ENCODE data around the gene GUCY1A2.
A peak's percentile ranks its signal among the peaks of the same experiment; 100 is the strongest.

GUCY1A2 gene

DNA sequence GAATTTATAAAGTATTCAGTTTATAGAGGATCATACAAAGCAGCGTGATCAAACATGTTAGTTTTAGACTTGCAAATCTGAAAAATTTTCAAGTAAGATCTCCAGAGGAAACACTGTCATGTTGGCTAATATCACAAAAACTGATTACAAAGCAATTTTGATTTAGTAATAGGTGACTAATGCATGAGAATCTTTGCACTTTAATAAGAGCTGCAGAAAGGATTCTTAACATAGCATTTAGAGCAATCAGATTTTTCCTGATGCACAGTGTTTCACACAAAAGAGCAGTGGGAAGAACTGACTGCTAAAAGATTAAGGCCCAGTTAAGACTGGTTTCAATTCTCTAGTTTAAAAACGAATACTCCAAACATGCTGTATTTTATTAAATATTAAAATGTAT lies 321.2 kb downstream of the GUCY1A2 start:
- peak; percentile 30 for DNase-seq (ENCODE audit: low read depth)
- no peak overlapping the region for H3K4me3 ChIP-seq (ENCODE audit: low read depth, low read length)

DNA sequence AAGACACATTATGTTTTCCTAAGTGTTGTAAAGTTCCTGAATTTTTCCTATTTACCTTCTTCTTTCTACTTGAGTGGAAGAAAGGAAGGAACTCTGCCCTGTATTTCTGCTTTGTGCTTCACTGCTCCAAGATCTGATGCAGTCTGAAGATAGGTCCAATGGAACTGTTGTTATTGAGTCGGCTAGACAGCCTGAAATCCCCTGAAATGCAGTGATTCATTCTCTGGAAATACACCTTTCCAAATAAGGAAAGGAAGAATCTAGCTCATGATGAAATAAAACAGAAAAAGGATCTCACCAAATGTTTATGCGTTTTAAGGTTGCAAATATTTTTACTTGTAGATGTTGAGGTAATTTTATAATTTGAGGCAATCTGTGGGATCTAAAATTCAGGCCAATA lies 322.8 kb downstream of the GUCY1A2 start:
- H3K4me3 ChIP-seq (ENCODE audit: low read depth, low read length), result no peak overlapping the region
- peak; percentile 50 for DNase-seq (ENCODE audit: low read depth)

DNA sequence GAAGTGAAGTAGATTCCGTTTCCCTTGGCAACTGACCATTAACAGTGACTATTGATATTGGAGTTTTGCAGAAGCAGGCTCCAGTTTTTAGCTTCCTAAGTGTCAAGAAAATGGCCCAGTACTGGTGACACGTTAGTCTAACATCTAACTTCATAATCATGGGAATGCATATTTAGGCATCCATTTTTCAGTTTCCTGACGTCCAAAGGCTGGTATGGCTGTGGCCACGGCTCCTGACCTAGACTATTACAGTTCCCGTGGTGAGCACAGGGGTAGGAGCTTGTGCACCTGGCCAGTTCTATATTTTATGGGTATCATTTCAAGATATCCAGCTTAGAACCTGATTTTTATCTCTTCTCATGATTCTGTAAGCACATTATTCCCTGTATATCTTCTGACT lies 323.8 kb downstream of the GUCY1A2 start:
- no peak overlapping the region for H3K4me3 ChIP-seq (ENCODE audit: low read depth, low read length)
- DNase-seq (ENCODE audit: low read depth), result no peak

DNA sequence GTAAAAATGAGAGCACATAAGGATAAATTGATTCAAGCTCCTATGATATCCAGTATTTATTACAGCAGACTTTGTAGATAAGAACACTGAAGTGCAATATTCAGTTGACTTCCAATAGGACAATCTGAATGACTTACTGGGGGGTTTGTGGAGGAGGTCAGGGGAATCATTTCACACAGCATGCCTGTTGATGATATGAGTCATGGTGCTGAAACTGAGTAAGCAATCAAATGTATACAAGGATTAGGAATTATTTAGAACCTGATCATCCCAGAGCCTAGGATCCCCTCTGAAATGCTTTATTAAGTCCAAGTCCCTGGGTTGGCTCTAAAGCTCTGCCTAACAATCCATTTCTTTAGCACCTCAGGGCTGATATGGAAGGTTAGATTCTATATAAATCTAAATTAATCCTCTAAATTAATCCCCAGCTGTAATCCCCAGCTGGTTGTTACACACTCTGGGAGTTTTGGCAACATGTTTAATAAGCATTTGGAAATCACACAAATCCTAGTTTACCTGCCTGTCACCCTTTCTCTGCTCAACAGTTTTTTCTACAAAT lies 326.4 kb downstream of the GUCY1A2 start:
- H3K4me3 ChIP-seq (ENCODE audit: low read depth, low read length), result no peak overlapping the region
- DNase-seq (ENCODE audit: low read depth), result peak; percentile 13

DNA sequence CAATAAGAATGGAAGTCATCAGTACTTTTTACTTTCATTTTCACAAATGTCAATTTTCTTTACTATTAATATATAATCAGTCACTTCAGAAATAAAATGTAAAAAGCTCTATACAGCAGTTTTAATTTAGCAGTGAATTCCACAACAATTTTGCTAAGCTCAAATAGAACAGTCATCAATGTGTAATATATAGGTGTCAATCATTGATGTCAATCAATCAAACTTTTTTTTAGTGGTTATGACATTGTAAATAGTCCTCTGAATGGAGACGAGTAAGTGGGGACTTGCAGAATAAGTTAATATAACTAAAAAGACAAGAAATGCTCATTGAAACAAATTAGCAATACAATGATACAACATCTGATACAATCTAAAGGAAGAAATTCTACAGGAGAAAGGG lies 327.4 kb downstream of the GUCY1A2 start:
- no peak overlapping the region for H3K4me3 ChIP-seq (ENCODE audit: low read depth, low read length)
- DNase-seq (ENCODE audit: low read depth), result no peak

DNA sequence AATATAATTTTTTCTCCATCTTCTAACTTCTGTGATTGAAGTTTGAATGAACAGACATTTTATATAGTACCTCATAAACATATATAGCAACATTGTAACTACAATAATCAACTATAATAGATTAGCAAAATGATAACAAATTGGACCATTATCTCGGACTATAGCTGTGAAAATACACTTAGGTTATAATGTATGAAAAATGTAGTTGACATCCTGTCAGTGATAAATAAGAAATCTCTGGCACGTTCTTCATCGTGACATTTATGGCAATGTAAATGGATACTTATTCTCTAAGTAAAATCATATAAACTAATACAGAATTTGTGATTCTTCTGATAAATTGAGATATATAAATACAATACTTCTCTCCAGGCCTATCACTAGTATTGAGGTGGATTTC lies 333.3 kb downstream of the GUCY1A2 start:
- H3K4me3 ChIP-seq (ENCODE audit: low read depth, low read length), result no peak overlapping the region
- DNase-seq (ENCODE audit: low read depth), result no peak

DNA sequence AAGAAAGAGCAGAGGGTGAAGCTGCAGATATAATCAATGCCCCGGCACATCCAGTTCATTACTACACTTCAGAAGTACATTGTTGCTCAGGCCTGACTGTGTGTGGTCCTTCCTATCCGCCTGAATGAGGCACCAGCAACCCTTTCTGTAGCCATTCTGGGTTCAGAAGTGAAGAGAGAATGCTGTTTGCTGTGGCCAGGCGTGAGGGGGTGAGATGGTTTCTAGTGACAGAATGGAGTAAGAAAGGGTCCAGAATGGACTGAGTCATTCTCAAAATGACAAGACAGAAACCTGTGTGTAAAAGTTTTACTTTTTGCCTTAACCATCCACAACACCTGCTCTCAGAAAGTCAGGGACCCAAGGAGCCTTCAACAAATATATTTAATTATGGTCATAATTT lies 334.8 kb downstream of the GUCY1A2 start:
- no peak for DNase-seq (ENCODE audit: low read depth)
- H3K4me3 ChIP-seq (ENCODE audit: low read depth, low read length), result no peak overlapping the region

DNA sequence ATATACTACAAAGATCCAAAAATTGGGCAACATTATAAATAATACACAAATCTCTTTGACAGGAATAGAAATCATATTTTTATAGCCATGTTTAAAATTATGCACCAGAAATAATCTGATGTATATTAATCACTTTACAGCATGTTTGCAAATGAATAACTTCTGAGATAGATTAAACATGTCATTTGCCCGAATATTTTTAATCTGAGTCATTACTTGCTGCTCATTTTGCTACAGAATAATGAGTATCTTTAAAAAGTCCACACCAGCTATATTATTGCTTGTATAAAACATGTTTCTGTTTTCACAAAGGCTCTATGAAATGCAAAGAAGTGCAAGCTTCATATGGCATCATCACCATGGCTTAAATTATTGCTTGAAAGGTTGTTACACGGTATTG lies 336.8 kb downstream of the GUCY1A2 start:
- no peak overlapping the region for H3K4me3 ChIP-seq (ENCODE audit: low read depth, low read length)
- no peak for DNase-seq (ENCODE audit: low read depth)

DNA sequence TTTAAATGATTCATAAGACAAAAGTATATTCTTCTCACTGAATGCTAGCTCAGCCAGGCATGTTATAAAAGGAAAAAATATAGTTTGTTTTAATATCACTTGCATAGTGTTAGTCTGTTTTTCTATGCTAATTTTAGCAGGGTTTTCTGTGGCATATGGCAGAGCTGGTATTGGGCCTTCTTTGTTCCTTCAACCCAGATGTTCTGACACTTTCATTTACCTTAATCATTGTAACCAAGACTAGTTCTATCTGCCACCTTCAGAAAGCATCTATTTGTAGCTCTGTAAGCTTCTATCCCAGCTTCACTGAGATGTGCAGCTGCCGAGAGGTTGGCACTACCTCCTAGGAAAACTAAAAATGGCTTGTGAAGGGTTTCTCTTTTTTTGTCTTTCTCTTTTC lies 338.7 kb downstream of the GUCY1A2 start:
- no peak overlapping the region for H3K4me3 ChIP-seq (ENCODE audit: low read depth, low read length)
- no peak for DNase-seq (ENCODE audit: low read depth)

DNA sequence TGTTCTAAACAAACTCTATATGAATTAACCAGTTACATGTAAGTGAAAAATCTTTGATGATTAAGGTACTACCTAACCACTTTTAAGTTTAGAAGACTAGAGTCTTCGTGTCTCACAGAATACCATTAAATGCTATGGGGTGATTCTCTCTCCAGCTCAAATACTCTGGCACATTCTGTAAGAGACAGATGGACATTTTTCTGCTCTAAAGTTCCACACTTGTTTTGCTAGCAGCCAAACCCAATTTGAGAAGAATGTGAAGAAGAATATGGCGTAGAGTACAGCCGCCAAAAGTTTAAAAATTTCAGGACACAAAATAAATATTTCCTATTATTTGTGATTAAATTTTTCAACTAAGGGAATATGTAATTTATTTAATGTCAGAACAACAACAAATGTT lies 339.1 kb downstream of the GUCY1A2 start:
- H3K4me3 ChIP-seq (ENCODE audit: low read depth, low read length), result no peak overlapping the region
- DNase-seq (ENCODE audit: low read depth), result no peak

DNA sequence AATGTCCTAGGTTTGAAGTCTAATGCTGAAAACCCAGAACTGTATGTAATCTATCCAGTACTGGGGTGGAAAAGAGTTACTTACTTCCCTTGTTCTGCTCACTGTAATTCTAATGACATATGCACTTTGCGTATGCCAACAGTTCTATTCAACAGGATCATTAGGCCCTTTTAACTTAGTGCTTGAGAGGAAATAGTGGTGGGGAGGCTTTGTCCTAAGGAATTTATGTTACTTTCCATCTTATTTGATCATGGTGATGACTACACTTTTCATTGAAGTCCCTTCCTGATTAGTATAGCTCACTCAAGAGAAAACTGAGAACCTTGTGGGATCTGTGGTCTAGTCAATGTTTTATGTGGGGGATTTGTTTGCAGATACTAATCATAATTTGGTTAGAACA lies 348.2 kb downstream of the GUCY1A2 start:
- H3K4me3 ChIP-seq (ENCODE audit: low read depth, low read length), result no peak overlapping the region
- DNase-seq (ENCODE audit: low read depth), result no peak

DNA sequence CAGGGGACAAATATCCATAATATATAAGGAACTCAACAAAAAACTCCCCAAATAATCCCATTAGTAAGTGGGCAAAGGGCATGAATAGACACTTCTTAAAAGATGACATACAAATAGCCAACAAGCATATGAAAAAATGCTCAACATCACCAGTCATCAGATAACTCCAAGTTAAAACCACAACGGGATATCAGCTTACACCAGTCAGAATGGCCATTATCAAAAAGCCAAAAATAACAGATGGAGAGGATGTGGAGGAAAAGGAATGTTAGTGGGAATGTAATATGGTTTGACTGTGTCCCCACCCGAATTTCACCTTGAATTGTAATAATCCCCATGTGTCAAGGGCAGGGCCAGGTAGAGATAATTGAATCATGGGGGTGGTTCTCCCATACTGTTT lies 350.1 kb downstream of the GUCY1A2 start:
- H3K4me3 ChIP-seq (ENCODE audit: low read depth, low read length), result no peak overlapping the region
- DNase-seq (ENCODE audit: low read depth), result no peak

DNA sequence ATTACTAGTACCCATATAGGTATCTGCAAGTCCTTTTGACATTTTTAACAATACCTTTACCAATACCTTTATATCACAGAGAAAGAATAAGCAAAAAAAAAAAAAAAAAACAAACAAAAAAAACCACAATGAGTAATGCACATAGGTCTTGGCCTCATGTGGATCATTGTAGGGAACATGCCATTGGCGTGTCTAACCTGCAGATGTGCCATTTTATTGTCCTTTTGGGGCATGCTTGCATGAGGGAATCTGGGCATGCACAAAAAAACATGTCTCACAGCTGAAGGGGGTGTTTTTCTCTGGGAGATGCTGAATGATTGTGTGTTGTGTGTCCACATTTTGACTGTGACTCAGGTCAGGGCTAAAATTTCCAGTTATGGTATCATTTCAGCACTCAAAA lies 361.6 kb downstream of the GUCY1A2 start:
- DNase-seq (ENCODE audit: low read depth), result no peak
- H3K4me3 ChIP-seq (ENCODE audit: low read depth, low read length), result no peak overlapping the region

DNA sequence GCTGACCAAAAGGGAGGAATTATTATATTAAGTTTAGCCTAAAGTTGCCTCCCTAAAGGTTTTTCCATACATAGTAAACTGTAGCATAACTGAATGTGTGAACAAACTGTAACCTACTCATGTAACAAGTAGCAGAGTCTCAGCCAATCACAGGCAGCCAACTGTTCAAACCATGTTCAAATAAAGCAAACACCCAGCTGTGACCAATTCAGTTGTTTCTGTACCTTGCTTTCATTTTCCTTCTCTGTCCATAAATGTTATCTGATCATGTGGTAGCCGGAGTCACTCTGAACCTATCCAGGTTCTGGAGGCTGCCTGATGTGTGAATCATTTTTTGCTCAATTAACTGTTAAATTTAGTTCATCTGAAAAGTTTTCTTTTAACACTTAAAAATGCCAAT lies 373.5 kb downstream of the GUCY1A2 start:
- no peak for DNase-seq (ENCODE audit: low read depth)

DNA sequence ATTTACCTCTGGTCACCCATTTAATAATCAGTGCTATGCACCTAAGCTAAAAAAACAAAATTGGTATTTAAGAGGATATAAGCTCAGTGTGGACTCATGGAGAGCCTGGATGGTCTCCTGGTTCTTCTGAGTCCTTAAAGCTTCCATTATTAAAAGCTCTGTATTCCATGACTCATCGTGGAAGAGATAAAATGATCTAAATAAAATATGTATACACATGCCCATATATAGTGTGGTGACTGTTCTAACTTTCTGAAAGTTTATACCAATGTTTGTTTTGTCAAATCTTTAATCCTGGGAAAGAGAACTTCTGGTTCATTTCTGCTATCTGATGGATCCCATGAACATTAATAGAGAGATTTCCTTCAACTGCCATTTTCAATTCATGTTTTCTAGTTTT lies 375.9 kb downstream of the GUCY1A2 start:
- no peak for DNase-seq (ENCODE audit: low read depth)
- no peak overlapping the region for H3K4me3 ChIP-seq (ENCODE audit: low read depth, low read length)

More for the DNA sequence above, 373.5 kb downstream of the GUCY1A2 start:
- H3K4me3 ChIP-seq (ENCODE audit: low read depth, low read length), result no peak overlapping the region

DNA sequence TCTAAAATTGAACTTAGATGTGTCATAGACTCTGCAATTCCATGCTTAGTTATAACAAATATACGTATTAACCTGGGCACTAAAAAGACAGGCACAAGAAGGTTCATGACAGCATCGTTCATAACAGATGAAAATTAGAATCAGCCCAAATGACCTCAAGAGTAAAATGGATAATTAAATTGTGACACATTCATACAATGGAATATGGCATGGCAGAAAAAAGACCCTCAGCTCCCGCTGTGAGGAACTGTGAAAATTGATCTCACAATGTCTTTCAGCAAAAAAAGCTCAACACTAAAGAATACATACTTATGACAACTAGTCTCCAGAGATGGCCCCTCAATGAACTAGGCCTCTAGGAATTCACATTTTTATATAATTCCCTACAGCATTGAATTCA lies 386.0 kb downstream of the GUCY1A2 start:
- no peak for DNase-seq (ENCODE audit: low read depth)
- no peak overlapping the region for H3K4me3 ChIP-seq (ENCODE audit: low read depth, low read length)

DNA sequence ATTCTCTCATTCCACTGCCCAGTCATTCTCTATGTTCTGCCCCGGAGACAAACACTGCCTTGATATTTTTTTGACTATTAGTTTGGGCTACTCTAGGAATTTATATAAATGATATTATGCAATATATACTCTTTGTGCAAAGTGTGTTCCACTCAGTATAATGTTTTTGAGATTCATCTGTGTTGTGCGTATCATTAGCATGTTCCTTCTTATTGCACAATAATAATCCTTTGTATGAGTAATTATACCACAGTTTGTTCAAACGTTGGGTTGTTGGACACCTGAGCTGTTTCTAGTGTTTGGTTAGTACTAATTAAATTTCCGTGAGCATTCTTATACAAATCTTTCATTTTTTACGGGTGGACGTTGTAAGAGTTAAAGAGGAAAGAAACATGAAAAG lies 390.6 kb downstream of the GUCY1A2 start:
- no peak for DNase-seq (ENCODE audit: low read depth)
- H3K4me3 ChIP-seq (ENCODE audit: low read depth, low read length), result no peak overlapping the region

DNA sequence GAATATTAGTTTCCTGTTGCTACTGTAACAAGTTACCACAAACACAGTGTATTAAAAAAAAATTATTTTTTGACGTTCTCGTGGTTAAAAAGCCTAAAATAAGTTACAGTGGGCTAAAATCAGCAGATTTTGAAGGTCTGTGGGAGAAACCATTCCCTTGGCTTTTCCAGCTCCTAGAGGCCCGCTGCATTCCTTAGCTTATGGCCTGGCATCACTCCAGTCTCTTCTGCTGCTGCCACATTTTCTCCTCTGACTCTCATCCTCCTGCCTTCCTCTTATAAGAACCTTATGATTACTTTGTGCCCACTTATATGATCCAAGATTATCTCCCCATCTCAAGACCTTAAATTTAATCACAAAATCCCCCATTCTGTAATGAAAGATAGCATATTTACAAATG lies 392.7 kb downstream of the GUCY1A2 start:
- H3K4me3 ChIP-seq (ENCODE audit: low read depth, low read length), result no peak overlapping the region
- no peak for DNase-seq (ENCODE audit: low read depth)

DNA sequence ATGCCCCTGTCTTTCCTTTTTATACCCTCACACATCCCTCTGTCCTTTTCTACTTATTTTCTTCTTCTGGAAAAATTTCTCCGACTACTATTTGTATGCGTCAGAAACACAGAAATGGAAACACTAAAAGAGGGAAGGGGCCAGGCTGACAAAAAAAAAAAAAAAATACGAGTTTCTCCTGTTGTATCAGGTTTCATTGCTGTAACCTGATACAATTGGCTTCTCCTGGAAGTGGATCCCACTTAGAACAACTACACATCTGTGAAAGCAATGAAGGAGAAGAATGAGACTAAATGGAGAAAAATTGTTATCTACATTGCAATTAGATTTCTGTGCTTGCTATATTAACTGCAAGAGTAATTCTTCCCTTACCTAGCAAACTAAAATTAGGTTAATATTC lies 393.9 kb downstream of the GUCY1A2 start:
- H3K4me3 ChIP-seq (ENCODE audit: low read depth, low read length), result no peak overlapping the region
- no peak for DNase-seq (ENCODE audit: low read depth)

Measured in skeletal muscle cell (primary cell).